ENCODE results near the gene COL12A1. TPM values are rescaled to one million over a fixed set of nuclear protein-coding genes. Genes with fewer than 3 reads are reported as not detected.

The COL12A1 gene
- total and polyA plus RNA-seq, 10 of the 15 experiments (the other 5 are each of a cell fraction or from before 2014, with no cell fraction given), result under 0.01 to 0.69 (median 0.11) TPM; not detected in 6

- H3K9me3 ChIP-seq (replicated peaks; ENCODE audit: control insufficient read depth, insufficient read depth, low read length), result no peaks in the 10 kb centered on the region
- no peak overlapping the region for H2AFZ ChIP-seq (ENCODE audit: control insufficient read depth, low read depth, low read length)
- no peaks in the 10 kb centered on the region for H3K4me1 ChIP-seq (ENCODE audit: control insufficient read depth, insufficient read depth, low read length)
- BruUV-seq (replicated peaks), result no TSS peak
- in situ Hi-C loops (cut with MboI) (no loop called here), intact Hi-C loops (cut with micrococcal nuclease; ENCODE audit: unreplicated experiment) (no loop called here)
- no peaks in the 10 kb centered on the region for H3K27me3 ChIP-seq (replicated peaks in 1 of 2; ENCODE audit: control insufficient read depth in 2 of 2, insufficient read depth in 2 of 2, low read length in 1 of 2)
- SMC1A ChIA-PET (ENCODE audit: uncharacterized antibody, unreplicated experiment), result interaction anchor here (0.9 kb wide), 2 partner anchors 10 to 26 kb away, joined by 3 read pairs; no protein-coding TSS in a partner anchor
- H3K4me2 ChIP-seq (ENCODE audit: control insufficient read depth, insufficient read depth), result no peak overlapping the region
- CTCF ChIA-PET, result interaction anchor here (0.5 kb wide), 1 partner anchor 972 kb away, joined by 4 read pairs; no protein-coding TSS in a partner anchor
- no peak for DNase-seq (ENCODE audit: low read depth, low spot score)
- H4K20me1 ChIP-seq (ENCODE audit: control insufficient read depth, insufficient read depth), result no peaks in the 10 kb centered on the region
- POLR2A ChIA-PET, result no interaction called here
- TF ChIP-seq IKZF1 (conservative IDR thresholded peaks at IDR 0.05), result no peak
- no peak for TF ChIP-seq SPI1 (IDR thresholded peaks at IDR 0.05; ENCODE audit: borderline replicate concordance, insufficient read depth, low read depth, low read length)
- TF ChIP-seq EED (IDR thresholded peaks at IDR 0.05; ENCODE audit: low read depth), result no peak
- TF ChIP-seq SKIL (IDR thresholded peaks at IDR 0.05; ENCODE audit: low read depth, poor library complexity, severe bottlenecking), result no peak
- no peak for TF ChIP-seq PBX3 (IDR thresholded peaks at IDR 0.05; ENCODE audit: insufficient replicate concordance, low read depth, low read length)
- TF ChIP-seq FOXM1 (IDR thresholded peaks at IDR 0.05; ENCODE audit: low read depth, low read length), result no peak
- no peak for TF ChIP-seq MEF2B (IDR thresholded peaks at IDR 0.05; ENCODE audit: partially characterized antibody, poor library complexity, severe bottlenecking)
- no peak for TF ChIP-seq ZNF622 (IDR thresholded peaks at IDR 0.05)
- TF ChIP-seq SRF (IDR thresholded peaks at IDR 0.05; ENCODE audit: low read depth in 2 of 2, low read length in 2 of 2), result no peak
- TF ChIP-seq DPF2 (IDR thresholded peaks at IDR 0.05), result no peak
- TF ChIP-seq ATF2 (IDR thresholded peaks at IDR 0.05; ENCODE audit: low read length), result no peak
- TF ChIP-seq NBN (IDR thresholded peaks at IDR 0.05), result no peak
- RAD21 ChIA-PET (ENCODE audit: unreplicated experiment), result interaction anchor here (1.2 kb wide), 1 partner anchor 26 kb away, joined by 4 read pairs; no protein-coding TSS in a partner anchor
- no peak for ATAC-seq
- no peaks in the 10 kb centered on the region for H3K79me2 ChIP-seq (ENCODE audit: control insufficient read depth, insufficient read depth, low read length)
- H3K36me3 ChIP-seq (ENCODE audit: control insufficient read depth in 2 of 2, insufficient read depth in 2 of 2, low read length in 1 of 2), result no peaks in the 10 kb centered on the region
- WGBS (ENCODE audit: insufficient coverage, insufficient replicate concordance, low lambda C conversion rate, missing lambda C conversion rate), result 40% methylated on average over 5 of the region's 5 CpGs
- FAIRE-seq, result no peak
- no peak overlapping the region for H3K9ac ChIP-seq (ENCODE audit: control insufficient read depth, insufficient read depth, low read length)
- H3K4me3 ChIP-seq, result no peak overlapping the region
- H3K27ac ChIP-seq (ENCODE audit: control insufficient read depth, insufficient read depth), result no peak overlapping the region
Observed at GRCh38 chr6:75183099-75183541, 22.7 kb downstream of the COL12A1 start.
